ENCODE results near the gene RPS3. TPM values are rescaled to one million over a fixed set of nuclear protein-coding genes. Genes with fewer than 3 reads are reported as not detected.

RPS3 gene
- total RNA-seq, 1 experiment from 2014 or later = 1,749 TPM

DNA sequence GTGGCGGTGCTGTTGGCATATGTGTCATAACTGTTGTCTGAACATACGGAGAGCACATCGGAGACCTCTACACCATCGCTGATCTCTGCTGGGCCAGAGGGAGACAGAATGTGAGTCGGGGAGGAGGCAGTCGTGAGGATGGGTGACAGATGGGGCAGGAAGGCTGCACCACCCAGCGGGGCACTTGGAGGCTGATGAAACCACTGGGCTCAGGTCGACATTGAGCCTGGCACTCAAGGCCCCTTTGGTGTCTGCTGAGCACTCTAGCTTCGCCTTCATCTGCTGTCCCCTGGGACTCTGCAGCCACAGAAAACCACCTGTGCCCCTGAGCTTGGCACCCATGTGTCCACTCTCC lies 36.2 kb downstream of the RPS3 start:
- BruUV-seq (replicated peaks) = no TSS peak
- Mint-ChIP-seq H3K36me3 (ENCODE audit: insufficient read depth, unreplicated experiment) (peaks cover 3% of the 10 kb centered on the region), H3K4me1 (ENCODE audit: low read depth, unreplicated experiment) (peaks cover 7% of the 10 kb centered on the region), H3K9me3 (ENCODE audit: low read depth, unreplicated experiment) (no peaks in the 10 kb centered on the region), H3K27ac (ENCODE audit: unreplicated experiment) (no peak overlapping the region), H3K4me3 (ENCODE audit: low read depth, unreplicated experiment) (no peak overlapping the region), H3K27me3 (ENCODE audit: unreplicated experiment) (peaks cover 72% of the 10 kb centered on the region)
- TF ChIP-seq, protein P1, sequence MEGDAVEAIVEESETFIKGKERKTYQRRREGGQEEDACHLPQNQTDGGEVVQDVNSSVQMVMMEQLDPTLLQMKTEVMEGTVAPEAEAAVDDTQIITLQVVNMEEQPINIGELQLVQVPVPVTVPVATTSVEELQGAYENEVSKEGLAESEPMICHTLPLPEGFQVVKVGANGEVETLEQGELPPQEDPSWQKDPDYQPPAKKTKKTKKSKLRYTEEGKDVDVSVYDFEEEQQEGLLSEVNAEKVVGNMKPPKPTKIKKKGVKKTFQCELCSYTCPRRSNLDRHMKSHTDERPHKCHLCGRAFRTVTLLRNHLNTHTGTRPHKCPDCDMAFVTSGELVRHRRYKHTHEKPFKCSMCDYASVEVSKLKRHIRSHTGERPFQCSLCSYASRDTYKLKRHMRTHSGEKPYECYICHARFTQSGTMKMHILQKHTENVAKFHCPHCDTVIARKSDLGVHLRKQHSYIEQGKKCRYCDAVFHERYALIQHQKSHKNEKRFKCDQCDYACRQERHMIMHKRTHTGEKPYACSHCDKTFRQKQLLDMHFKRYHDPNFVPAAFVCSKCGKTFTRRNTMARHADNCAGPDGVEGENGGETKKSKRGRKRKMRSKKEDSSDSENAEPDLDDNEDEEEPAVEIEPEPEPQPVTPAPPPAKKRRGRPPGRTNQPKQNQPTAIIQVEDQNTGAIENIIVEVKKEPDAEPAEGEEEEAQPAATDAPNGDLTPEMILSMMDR (IDR thresholded peaks at IDR 0.05; ENCODE audit: unreplicated experiment) = no peak
- CTCF ChIA-PET = interaction anchor here (0.5 kb wide), 1 partner anchor 1661 kb away, joined by 3 read pairs; no protein-coding TSS in a partner anchor
- intact Hi-C loops (cut with micrococcal nuclease; ENCODE audit: unreplicated experiment) = no loop called here
- no peak for DNase-seq

GRCh38 chr11:75436806-75437205 lies 37.5 kb downstream of the RPS3 start:
- intact Hi-C loops (cut with micrococcal nuclease; ENCODE audit: unreplicated experiment) = no loop called here
- Mint-ChIP-seq H3K4me3 (ENCODE audit: low read depth, unreplicated experiment) (no peak overlapping the region), H3K4me1 (ENCODE audit: low read depth, unreplicated experiment) (no peaks in the 10 kb centered on the region), H3K27ac (ENCODE audit: unreplicated experiment) (no peak overlapping the region), H3K27me3 (ENCODE audit: unreplicated experiment) (peaks cover 59% of the 10 kb centered on the region), H3K9me3 (ENCODE audit: low read depth, unreplicated experiment) (no peaks in the 10 kb centered on the region), H3K36me3 (ENCODE audit: insufficient read depth, unreplicated experiment) (no peaks in the 10 kb centered on the region)
- no peak for DNase-seq
- CTCF ChIA-PET = interaction anchor here (0.6 kb wide), 1 partner anchor 31 kb away, joined by 4 read pairs; no protein-coding TSS in a partner anchor
- no TSS peak for BruUV-seq (replicated peaks)
- TF ChIP-seq, protein P1 (IDR thresholded peaks at IDR 0.05; ENCODE audit: unreplicated experiment) = no peak

DNA sequence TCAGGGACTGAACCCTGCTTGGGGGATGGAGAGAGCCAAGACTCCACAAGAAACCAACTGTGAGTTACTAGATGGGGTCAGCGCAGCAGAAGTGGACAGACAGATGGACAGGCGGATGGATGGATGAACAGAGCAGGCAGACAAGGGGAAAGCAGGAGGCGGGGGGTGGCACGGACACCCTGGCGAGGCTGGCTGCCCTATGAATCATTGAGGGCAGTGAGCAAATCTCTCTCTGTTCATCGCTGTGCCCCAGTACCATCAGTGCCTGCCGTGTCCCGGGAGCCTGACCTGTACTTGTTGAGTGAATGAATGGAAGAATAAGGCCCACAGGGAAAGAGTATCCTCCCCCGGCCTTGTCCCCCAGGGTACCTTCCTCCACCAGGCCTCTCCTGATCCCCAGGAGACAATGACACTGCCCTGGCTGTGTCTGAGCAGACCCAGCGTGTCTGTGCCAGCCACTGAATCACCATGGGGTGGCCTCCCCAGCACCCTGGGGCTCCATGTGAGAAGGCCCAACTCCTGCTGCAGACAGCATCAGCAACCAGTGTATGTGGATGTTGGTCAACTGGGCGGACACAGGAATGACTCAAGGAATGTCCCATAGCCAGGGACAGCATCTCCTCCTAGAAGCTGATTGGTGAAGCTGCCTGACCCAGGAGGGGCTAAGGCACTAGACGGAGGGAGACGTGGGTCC lies 38.8 kb downstream of the RPS3 start:
- no peaks in the 10 kb centered on the region for H3K4me1 Mint-ChIP-seq (ENCODE audit: low read depth, unreplicated experiment)
- H3K9me3 Mint-ChIP-seq (ENCODE audit: low read depth, unreplicated experiment) = no peaks in the 10 kb centered on the region
- no peak for DNase-seq
- BruUV-seq (replicated peaks) = no TSS peak
- H3K27me3 Mint-ChIP-seq (ENCODE audit: unreplicated experiment) = peaks cover 46% of the 10 kb centered on the region
- intact Hi-C loops (cut with micrococcal nuclease; ENCODE audit: unreplicated experiment) = no loop called here
- CTCF ChIA-PET = no interaction called here
- TF ChIP-seq, protein P1 (IDR thresholded peaks at IDR 0.05; ENCODE audit: unreplicated experiment) = no peak
- no peak overlapping the region for H3K27ac Mint-ChIP-seq (ENCODE audit: unreplicated experiment)
- no peaks in the 10 kb centered on the region for H3K36me3 Mint-ChIP-seq (ENCODE audit: insufficient read depth, unreplicated experiment)
- H3K4me3 Mint-ChIP-seq (ENCODE audit: low read depth, unreplicated experiment) = no peak overlapping the region

DNA sequence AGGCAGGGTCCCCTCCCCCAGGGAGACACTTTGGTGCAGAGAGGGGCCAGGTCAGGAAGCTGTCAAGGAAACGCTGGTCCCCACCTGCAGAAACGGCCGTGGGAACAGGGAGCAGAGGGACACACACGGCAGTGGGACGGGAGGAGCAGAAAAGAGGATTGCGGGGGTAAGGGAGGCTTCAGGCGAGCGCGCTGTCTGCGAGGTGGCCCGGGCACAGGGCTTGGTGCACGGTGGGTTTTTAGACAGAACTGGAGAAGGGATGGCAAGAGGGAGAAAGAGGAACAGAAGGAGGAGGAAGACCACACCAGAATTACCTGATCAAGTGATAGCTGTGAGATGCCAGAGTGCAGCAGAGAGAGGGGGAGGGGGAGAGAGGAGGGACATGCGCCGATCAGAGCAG lies 39.7 kb downstream of the RPS3 start:
- CTCF ChIA-PET = interaction anchor here (0.5 kb wide), 1 partner anchor 106 kb away, joined by 3 read pairs; no protein-coding TSS in a partner anchor
- peaks cover 44% of the 10 kb centered on the region for H3K27me3 Mint-ChIP-seq (ENCODE audit: unreplicated experiment)
- no peaks in the 10 kb centered on the region for H3K36me3 Mint-ChIP-seq (ENCODE audit: insufficient read depth, unreplicated experiment)
- no peak overlapping the region for H3K4me3 Mint-ChIP-seq (ENCODE audit: low read depth, unreplicated experiment)
- intact Hi-C loops (cut with micrococcal nuclease; ENCODE audit: unreplicated experiment) = no loop called here
- no peaks in the 10 kb centered on the region for H3K9me3 Mint-ChIP-seq (ENCODE audit: low read depth, unreplicated experiment)
- no peaks in the 10 kb centered on the region for H3K4me1 Mint-ChIP-seq (ENCODE audit: low read depth, unreplicated experiment)
- TF ChIP-seq, protein P1 (IDR thresholded peaks at IDR 0.05; ENCODE audit: unreplicated experiment) = no peak
- DNase-seq = no peak
- no peak overlapping the region for H3K27ac Mint-ChIP-seq (ENCODE audit: unreplicated experiment)
- no TSS peak for BruUV-seq (replicated peaks)
